ENCODE measurements around the gene KRTAP10-1. TPM values are rescaled to one million over a fixed set of nuclear protein-coding genes. Genes with fewer than 3 reads are reported as not detected.

Gene KRTAP10-1
- total RNA-seq, 1 experiment from 2014 or later: not detected

GRCh38 chr21:44502171-44502958 is 37.6 kb downstream of the KRTAP10-1 start:
- H3K27ac Mint-ChIP-seq (ENCODE audit: unreplicated experiment): no peak overlapping the region

GRCh38 chr21:44500111-44500510 is 39.9 kb downstream of the KRTAP10-1 start:
- H3K9me3 Mint-ChIP-seq (ENCODE audit: unreplicated experiment): no peaks in the 10 kb centered on the region
- TF ChIP-seq, protein P1, sequence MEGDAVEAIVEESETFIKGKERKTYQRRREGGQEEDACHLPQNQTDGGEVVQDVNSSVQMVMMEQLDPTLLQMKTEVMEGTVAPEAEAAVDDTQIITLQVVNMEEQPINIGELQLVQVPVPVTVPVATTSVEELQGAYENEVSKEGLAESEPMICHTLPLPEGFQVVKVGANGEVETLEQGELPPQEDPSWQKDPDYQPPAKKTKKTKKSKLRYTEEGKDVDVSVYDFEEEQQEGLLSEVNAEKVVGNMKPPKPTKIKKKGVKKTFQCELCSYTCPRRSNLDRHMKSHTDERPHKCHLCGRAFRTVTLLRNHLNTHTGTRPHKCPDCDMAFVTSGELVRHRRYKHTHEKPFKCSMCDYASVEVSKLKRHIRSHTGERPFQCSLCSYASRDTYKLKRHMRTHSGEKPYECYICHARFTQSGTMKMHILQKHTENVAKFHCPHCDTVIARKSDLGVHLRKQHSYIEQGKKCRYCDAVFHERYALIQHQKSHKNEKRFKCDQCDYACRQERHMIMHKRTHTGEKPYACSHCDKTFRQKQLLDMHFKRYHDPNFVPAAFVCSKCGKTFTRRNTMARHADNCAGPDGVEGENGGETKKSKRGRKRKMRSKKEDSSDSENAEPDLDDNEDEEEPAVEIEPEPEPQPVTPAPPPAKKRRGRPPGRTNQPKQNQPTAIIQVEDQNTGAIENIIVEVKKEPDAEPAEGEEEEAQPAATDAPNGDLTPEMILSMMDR (IDR thresholded peaks at IDR 0.05; ENCODE audit: insufficient read depth in 1 of 2, low read depth in 1 of 2, low read length in 1 of 2, severe bottlenecking in 1 of 2, unreplicated experiment in 1 of 2): no peak
- BruUV-seq (replicated peaks): no TSS peak
- no peak overlapping the region for H3K27ac Mint-ChIP-seq (ENCODE audit: unreplicated experiment)
- no peaks in the 10 kb centered on the region for H3K27me3 ChIP-seq (replicated peaks; ENCODE audit: control insufficient read depth, insufficient read depth, low read length)
- no peaks in the 10 kb centered on the region for H3K4me1 Mint-ChIP-seq (ENCODE audit: low read depth, unreplicated experiment)
- no peaks in the 10 kb centered on the region for H3K27me3 Mint-ChIP-seq (ENCODE audit: insufficient read depth, unreplicated experiment)
- POLR2A ChIA-PET: no interaction called here
- no peak overlapping the region for H3K4me3 Mint-ChIP-seq (ENCODE audit: unreplicated experiment)
- H3K4me1 ChIP-seq: no peaks in the 10 kb centered on the region
- CTCF ChIA-PET: no interaction called here
- no peak for DNase-seq
- no peaks in the 10 kb centered on the region for H3K36me3 Mint-ChIP-seq (ENCODE audit: insufficient read depth, unreplicated experiment)
- H3K9me3 ChIP-seq: no peaks in the 10 kb centered on the region
- intact Hi-C loops (cut with micrococcal nuclease; ENCODE audit: unreplicated experiment): no loop called here
- no peaks in the 10 kb centered on the region for H3K36me3 ChIP-seq (ENCODE audit: control insufficient read depth, insufficient read depth, low read length)
- no peak overlapping the region for H3K4me3 ChIP-seq (ENCODE audit: low read depth, low read length)

More at GRCh38 chr21:44502171-44502958, 37.6 kb downstream of the KRTAP10-1 start:
- Mint-ChIP-seq H3K27me3 (ENCODE audit: insufficient read depth, unreplicated experiment) (no peaks in the 10 kb centered on the region), H3K4me3 (ENCODE audit: unreplicated experiment) (no peak overlapping the region), H3K4me1 (ENCODE audit: low read depth, unreplicated experiment) (no peaks in the 10 kb centered on the region), H3K9me3 (ENCODE audit: unreplicated experiment) (no peaks in the 10 kb centered on the region), H3K36me3 (ENCODE audit: insufficient read depth, unreplicated experiment) (no peaks in the 10 kb centered on the region)
- peaks cover 9% of the 10 kb centered on the region for H3K4me1 ChIP-seq
- no peak for DNase-seq
- BruUV-seq (replicated peaks): no TSS peak
- H3K27me3 ChIP-seq (replicated peaks; ENCODE audit: control insufficient read depth, insufficient read depth, low read length): no peaks in the 10 kb centered on the region
- no peaks in the 10 kb centered on the region for H3K36me3 ChIP-seq (ENCODE audit: control insufficient read depth, insufficient read depth, low read length)
- H3K4me3 ChIP-seq (ENCODE audit: low read depth, low read length): no peak overlapping the region
- TF ChIP-seq, protein P1 (IDR thresholded peaks at IDR 0.05; ENCODE audit: insufficient read depth in 1 of 2, low read depth in 1 of 2, low read length in 1 of 2, severe bottlenecking in 1 of 2, unreplicated experiment in 1 of 2): no peak
- CTCF ChIA-PET: no interaction called here
- intact Hi-C loops (cut with micrococcal nuclease; ENCODE audit: unreplicated experiment): no loop called here
- POLR2A ChIA-PET: no interaction called here
- H3K9me3 ChIP-seq: no peaks in the 10 kb centered on the region

GRCh38 chr21:44499631-44500030 is 40.4 kb downstream of the KRTAP10-1 start:
- no peak for DNase-seq
- intact Hi-C loops (cut with micrococcal nuclease; ENCODE audit: unreplicated experiment): no loop called here
- Mint-ChIP-seq H3K27me3 (ENCODE audit: insufficient read depth, unreplicated experiment) (no peaks in the 10 kb centered on the region), H3K9me3 (ENCODE audit: unreplicated experiment) (no peaks in the 10 kb centered on the region), H3K27ac (ENCODE audit: unreplicated experiment) (no peak overlapping the region), H3K4me3 (ENCODE audit: unreplicated experiment) (no peak overlapping the region), H3K4me1 (ENCODE audit: low read depth, unreplicated experiment) (no peaks in the 10 kb centered on the region), H3K36me3 (ENCODE audit: insufficient read depth, unreplicated experiment) (no peaks in the 10 kb centered on the region)
- ChIA-PET POLR2A (no interaction called here), CTCF (no interaction called here)
- no peaks in the 10 kb centered on the region for H3K9me3 ChIP-seq
- no peaks in the 10 kb centered on the region for H3K36me3 ChIP-seq (ENCODE audit: control insufficient read depth, insufficient read depth, low read length)
- H3K4me3 ChIP-seq (ENCODE audit: low read depth, low read length): no peak overlapping the region
- BruUV-seq (replicated peaks): no TSS peak
- TF ChIP-seq, protein P1 (IDR thresholded peaks at IDR 0.05; ENCODE audit: insufficient read depth in 1 of 2, low read depth in 1 of 2, low read length in 1 of 2, severe bottlenecking in 1 of 2, unreplicated experiment in 1 of 2): no peak
- H3K4me1 ChIP-seq: no peaks in the 10 kb centered on the region
- H3K27me3 ChIP-seq (replicated peaks; ENCODE audit: control insufficient read depth, insufficient read depth, low read length): no peaks in the 10 kb centered on the region
